HG03571 (cell line): ENCODE data around the gene PRKN.

Experiments used
- ATAC-seq: cut with Tn5 transposase; IDR thresholded peaks from one replicate; pipeline ENCODE4 v1.9.1; 2021; ENCODE audit not compliant: unreplicated experiment

PRKN gene

DNA sequence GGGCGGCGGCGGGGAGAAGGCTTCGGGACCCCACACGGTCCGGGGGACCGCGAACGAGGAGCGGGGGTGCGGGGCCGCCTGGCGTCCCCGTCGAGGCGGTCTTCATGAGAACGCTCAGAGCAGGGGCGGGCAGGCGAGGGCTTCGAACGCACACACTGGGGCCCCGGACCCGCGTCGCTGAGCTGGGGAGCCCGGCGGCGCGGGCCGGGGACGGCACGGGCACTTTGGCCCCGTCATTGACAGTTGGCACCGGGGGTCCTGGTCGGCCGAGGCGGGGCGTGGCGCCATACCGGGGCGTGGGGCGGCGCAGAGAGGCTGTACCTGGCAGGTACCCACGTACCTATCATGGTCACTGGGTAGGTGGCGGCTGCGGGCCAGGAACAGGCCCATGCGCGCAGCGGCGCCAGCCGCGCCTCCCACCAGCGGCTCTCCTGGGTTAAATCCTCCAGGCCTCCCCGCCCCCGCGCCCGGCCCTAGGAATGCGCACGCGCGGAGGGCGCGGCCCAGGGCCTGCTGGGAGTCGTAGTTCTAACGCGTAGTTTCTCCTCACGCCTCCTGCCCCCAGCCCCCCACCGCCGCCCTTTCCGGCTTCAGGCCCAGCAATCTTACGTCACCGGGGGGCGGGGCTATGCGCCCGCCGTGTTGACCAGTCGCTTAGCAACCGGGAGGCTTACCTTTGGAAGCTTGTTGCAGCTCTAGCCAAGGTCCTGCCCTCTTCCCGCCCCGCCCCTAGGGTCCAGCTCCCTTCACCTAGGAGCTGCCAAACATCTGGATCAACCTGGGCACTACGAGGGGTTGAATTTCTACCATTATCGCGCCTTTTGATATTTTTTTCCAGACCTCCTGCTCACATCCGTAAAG lies at the start of gene PRKN, which contains the start of gene PACRG:
TSS of gene PRKN (minus strand) at position 445 of the 861 bp plus-strand sequence.
TSS of gene PACRG (plus strand) at position 653 of the 861 bp plus-strand sequence.
- ATAC-seq: peak; percentile 99

DNA sequence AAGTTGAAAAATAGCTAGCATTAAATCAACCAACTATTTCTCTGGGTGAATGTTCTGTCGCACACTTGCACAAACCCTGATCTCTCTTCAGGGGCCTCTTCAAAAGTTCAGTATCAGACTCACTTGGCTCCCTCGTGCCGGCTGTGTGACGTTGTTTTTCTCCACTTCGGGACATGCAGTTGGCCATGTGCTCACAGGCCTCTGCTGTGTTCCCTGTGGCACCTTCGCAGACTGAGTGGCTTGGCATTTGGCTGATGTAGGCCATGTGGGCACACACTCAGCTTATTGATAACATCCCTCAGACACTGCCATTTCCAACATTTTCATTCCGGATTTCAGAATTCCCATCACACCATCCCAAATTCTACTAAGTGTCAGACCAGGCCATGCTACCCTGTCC lies 49.5 kb upstream of the PRKN start:
- no peak for ATAC-seq

DNA sequence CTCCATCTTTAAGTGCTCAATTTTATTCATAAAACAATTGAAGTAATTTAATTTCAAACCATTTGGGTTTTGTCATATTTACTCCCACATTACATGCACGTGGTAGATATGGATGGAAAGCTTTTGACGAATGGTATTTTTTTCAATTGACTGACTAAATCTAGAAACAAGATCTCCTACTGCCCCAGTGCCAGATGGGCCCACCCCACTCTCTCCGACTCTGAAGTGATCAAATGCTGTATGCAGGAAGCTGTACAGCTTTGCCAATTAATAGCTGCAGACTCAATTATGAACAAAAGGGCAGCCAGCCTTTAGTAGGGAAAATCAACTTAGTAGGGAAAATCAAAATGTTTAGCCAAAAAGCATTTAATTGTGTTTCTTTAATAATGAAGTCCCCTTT lies 46.4 kb upstream of the PRKN start:
- no peak for ATAC-seq

DNA sequence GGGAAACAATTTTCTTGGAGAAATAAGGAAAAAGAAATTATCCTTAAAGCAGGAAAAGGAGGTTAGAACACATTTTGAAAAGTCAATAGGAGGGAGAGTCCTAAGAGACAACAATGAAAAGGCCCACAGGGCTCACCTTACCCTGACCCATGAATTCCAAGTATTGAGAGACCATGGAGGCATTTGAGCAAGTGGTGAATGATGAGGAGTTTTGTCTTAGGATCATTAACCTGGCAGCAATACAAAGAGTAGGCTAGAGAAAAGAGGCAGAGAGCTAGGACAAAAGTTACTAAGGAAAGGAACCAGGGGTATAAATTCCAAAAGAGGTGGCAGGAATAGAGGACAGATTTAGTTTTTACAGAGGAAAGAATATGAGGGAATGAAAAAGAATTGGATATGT lies 44.9 kb upstream of the PRKN start:
- no peak for ATAC-seq

DNA sequence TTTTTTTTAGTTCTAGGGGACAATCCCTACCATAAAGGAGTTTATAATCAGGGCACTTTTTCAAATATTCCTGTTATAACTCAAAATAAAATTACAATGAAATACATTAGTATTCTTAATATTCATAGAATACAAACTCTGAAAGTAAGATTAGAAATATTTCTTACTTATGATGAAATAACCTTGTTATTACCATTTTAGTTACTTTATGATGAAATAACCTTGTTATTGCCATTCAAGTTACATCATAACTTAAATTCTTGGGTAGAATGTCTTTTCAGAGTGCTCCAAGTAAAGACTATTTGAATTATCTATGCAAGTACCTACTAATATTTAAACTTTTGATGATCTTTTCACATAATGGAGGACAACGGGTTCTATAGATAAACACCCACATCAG lies 43.4 kb upstream of the PRKN start:
- no peak for ATAC-seq

DNA sequence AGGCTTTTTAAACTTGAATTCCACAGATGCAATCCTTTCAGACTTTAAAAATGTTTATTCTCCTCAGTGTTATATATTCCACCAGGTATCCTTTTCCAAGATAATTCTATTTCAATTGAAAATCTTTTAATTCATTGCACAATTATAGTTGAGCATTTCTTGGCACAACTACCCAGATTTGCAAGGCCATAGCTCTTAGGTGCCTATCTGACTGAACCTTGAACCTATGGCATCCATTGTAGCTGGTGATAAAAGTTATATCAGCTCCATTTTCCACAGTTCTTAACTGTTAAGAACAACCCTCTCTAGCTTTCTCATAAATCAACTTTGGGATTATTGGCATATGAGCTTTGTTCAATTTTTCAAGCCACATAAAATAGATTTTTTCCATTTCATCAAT lies 42.6 kb upstream of the PRKN start:
- ATAC-seq: no peak

DNA sequence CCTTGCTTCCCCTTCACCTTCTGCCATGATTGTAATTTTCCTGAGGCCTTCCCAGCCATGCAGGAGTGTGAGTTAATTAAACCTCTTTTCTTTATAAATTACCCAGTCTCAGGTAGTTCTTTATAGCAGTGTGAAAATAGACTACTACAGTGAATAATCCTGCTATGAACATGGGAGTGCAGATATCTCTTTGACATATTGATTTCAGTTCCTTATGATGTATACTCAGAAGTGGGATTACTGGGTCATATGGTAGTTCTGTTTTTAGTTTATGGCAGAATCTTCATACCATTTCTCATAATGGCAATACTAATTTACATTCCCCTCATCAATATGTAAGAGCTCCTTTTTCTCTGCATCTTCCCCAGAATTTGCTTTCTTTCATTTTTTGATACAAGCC lies 26.2 kb upstream of the PRKN start:
- no peak for ATAC-seq

DNA sequence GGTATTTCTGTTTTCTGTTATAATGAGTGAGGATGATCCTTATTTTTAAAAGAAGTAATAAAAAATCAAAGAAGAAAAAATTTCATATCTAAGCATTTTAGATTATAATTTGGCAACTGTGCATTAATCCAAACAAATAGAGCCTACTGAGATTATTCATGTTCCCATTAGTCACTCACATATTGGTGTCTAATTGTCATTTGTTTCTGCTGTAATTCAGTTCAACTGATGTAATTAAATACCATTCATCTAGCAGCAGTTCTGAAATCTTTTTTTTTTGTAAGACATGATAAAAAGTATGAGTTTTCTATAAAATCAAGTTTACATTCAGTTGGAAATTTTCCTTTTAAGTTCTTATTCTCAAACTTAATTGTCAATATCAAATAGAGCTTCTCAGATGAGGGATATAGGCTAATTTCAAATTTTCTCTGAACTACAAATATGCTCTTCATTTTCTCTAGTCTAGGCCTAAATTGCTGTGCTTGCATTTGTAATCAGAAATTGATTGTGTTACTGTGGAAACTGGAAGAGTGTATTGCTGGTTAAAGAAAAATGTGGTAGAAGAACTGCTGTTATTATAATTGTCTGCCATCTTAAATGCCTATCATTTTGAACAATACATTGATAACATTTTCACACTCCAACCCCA lies 23.8 kb upstream of the PRKN start:
- ATAC-seq: no peak

DNA sequence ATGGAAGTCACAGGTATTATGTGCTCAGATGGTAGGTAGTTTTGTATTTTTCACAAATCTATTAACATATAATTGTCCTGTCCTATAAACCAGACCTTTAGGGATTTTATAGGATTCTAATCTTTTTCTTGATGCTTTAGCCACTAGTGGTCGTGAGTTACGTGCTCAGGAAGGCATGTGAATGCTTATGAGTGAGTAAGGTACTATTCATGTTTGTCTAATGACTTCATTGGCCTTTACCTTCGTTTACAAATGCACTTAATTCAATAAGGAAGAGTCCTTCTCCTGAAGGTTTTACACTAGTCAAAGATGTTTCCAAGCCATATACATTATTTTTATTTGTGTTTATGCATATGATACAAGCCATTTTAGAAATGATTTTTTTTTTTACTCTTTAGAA lies 23.2 kb upstream of the PRKN start:
- ATAC-seq: no peak

DNA sequence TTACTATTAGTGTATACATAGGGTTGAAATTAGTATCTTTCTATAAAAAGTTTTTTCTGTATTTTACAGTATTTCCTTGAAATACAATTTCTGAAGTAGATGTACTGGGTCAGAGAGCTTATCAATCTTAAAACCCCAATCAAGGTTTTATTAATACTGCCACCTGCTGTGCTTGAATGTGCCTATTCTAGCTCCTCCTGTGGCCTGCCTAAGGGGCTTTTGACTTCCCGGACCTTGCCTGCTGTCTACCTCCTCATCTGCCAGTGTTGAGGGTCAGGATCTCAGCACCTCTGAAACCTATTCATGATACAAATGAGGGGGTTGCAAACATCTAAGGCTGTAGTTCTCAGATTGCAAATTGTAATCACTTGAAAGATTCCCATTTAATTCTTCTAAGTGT lies 9.4 kb upstream of the PRKN start:
- ATAC-seq: no peak

DNA sequence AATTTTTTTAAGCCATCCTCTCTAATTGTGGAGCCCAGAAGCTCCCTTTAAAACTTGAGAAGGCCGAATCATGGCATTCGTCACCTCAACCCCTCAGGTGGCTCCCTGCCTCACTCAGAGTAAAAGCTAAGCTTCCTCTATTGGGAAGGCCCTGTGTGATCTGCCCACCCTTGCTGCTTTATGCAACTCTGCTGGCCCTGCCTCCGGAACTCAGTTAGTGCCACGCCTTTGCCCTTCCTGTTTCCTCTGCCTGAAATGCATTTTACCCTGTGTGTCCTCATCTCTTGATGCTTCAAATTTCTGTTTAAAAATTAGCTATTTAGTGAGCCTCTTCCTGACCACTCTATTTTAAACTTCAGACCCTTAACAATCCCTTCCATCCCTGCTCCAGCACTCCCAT lies 5.9 kb upstream of the PRKN start:
- ATAC-seq: no peak

DNA sequence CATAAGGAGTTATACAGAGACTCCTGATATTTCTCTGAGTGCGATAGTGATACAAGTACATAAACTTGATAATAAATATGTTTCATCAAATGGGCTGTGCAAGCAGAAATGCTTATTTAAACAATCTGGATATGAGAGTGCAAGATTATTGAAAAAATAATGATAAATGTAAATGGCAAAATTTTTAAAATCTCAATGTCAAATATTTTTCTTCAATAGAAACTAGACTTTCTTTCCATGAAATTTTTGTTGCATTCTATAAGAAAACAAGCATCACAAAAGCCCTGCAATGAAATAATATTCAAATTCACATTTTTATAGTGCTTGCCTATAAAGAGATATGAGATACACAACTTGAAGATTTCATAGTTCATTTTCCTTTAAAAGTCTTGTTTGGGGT lies 2.9 kb upstream of the PRKN start:
- ATAC-seq: no peak

DNA sequence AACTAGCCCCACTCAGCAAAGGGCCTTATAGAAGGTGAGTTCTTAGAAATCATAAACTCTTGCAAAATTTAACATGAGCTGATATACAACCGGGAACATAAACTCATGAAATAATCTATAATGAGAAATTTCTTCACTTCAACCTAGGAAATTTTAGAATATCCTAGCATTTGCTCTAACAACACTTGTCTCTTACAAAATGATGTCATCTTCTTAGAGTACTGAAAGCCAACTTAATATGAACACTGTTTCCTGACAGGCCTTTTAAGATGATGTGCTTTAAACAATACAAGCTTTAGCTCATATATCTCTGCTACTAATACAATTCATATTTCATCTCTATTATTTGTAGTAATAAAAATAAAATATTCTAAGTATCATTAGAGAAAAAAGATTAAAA lies 1.1 kb upstream of the PRKN start:
- no peak for ATAC-seq

DNA sequence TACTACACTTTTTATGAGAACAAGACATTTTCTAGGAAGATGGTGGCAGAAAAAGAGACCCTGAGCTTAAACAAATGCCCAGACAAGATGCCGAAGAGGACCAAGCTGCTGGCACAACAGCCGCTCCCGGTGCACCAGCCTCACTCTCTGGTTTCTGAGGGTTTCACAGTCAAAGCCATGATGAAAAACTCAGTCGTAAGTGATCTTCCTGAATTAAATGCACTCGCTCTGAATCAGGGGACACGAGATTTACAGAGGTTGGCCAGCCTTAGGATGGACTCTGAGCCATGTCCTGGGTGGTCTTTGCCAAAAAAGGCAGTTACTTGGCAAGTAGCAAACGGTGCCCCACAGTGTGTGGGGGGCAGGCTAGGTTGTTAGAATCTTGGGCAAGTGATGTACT lies 631 bp upstream of the PRKN start:
- no peak for ATAC-seq

DNA sequence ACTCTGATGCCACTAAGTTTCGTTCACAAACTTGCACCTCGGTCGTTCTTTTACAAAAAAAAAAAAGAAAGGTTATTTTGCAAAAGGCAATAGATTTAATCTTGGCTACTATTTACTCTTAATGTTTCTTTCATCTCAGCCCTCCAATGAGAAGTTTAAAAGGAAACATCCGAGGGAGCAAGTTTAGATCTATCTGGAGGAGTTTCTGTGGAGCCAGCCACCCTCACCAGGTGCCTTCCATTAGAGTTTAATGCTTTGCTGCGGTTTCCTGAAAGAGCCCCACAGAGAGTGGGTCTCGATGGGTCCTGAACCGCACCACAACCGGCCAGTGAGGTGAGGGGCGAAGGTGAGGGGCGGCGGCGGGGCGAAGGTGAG lies 632 bp downstream of the PRKN start:
- ATAC-seq: no peak

DNA sequence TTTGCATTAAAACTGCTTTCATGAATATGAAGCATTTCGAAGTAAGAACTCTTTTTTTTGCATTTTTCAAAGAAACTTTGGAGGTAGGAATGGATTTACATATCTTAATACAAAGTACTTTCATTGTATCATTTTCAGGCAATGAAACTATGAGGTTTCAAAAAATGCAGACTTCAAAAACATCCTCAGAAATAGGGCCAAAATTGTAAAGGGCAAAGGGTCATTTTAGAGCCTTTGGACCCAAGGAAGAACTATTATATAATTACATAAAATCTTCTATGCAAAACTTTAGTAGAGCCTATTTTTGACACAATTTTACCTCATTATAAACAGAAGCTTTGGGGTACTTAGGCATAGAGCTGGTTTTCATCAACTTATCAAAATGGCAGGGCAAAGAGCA lies 4.9 kb downstream of the PRKN start:
- ATAC-seq: no peak

DNA sequence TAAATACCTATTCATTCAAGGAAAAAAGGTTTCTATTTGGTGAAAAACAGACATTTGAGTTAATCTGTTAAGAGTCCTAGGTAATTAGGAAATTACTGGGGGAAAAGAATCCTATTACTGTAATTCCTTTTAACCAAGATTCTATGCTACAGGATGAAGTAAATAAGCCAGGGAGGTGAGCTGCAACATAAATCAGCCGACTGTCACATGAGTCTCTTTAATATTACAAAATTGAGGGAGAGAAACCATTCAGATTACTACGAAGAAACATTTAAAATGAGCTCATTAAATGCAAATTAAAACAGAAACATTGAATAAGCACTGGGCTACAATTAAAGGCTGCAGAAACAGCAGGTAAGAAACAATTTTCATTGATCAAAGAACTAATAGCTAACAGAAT lies 5.3 kb downstream of the PRKN start:
- no peak for ATAC-seq

DNA sequence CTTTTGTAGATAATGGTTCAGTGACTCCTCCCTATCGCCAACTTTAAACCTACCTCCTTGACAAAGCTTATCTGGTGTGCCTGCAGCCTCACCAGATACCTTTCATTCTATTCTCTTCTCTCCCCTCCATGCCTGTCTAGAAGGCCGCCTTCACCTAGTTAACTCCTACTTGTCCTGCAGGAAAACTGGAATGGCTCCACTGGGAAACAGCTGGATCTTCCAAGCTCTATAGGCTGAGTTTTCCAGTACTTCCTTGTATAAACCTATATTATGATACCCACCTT lies 6.2 kb downstream of the PRKN start:
- no peak for ATAC-seq

DNA sequence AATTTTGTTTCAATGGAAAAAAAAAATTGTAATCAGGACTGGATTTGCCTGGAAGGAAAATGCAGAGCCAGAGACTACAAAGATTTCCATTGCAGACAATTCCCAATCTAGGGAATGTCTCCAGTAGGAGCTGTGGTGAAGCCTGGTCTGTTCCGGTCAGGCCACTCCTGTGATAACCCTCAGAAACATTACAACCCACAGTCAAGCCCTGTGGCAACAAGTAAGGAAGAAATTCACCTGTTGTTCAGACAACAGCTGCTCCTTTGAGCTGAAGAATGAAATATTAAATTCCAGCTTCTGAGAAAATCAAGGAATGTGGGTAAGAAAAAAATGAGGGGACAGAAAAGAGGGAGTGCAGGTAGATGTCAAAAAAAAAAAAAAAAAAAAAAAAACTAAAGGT lies 8.0 kb downstream of the PRKN start:
- ATAC-seq: no peak

DNA sequence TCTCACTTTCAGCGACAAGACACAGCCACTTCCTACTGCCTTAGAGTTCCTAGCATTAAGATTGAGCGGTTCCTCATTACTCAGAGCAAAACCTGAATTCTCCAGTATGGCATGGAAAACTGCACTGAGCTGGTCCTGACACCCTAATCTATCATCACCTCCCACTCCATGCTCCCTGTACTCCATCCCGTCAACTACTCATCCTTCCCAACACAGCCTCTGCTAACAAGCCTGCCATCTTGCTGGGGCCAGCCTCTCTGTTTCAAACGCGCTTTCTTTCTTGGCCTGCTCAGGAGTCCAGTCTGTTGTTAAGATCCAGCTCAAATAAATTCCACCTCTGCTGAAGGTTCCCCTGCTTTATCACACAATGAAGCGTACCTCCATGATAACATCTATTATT lies 12.0 kb downstream of the PRKN start:
- ATAC-seq: no peak

DNA sequence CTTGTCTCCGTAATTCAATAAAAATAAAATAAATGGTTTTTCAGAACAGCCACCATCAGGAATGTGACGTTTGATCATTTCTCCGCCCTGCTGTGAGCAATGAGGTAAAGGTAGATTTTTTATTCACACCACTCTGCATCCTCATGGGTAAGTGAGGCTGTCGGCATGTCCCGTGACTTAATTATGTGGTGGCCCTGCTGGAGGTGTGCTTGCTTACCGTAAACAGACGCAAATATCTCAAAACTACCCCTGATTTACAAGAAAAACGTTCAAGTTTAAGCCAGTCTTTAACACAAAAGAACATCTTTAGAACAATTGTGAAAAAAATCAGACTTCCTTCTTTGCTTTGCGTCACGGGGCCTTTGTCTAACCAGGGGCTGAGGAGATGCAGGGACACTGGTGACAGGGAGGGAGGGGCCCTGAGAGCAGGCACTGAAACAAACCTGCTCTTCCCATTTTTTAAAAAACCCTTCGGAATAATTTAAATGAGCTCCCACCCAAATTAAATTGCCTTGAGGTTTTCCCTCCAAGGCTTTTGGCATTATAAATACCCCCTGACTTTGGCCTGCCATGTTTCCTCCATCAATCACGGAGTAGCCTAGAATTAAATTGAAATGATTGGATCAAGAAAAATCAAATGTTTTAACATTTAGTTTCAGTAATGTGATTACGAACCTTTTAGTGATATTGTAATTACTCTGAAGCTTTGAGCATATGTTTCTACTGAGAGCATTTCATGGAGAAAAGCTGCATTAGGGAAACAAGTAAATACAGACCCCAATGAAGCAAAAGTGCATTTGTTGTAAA lies 13.4 kb downstream of the PRKN start:
- no peak for ATAC-seq

DNA sequence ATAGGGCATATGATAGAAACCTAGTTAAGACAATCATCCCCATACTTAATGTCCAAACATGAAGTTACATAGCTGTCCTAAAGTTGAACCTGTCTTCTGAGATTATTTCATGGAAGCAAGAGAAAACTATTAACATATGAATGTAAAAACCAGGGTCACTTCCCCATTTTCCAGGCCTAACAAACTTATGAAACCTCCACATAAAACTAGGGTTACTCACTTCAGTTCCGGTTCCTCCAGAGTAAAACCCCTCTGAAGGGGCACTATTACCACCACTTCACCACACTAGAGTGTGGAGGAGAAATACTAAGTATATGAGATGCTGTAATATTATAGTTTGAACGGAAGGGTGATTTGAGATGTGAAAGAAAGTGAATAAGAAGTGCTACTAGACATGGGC lies 14.9 kb downstream of the PRKN start:
- no peak for ATAC-seq
